Tibial artery (tissue), 4 donors: ENCODE measurements around the gene SLC12A6.
"Not testable (repeated sequence)": the region's sequence is repeated elsewhere in the genome, so short reads cannot be mapped to it uniquely, and the experiment has no call there.

ENCODE experiments used
- DNase-seq, 2 donors: peaks; one replicate each; pipeline ENCODE4 v3.0.0-alpha.2; 2019
- H3K27ac ChIP-seq, 2 donors: fragments of 200-600 bp; sonication (generic) in 1 of 2; 1 replicate in 1 of 2; 2 replicates in 1 of 2; pipeline ENCODE4 v1.5.1; 2018 to 2019; ENCODE audit warnings: mild to moderate bottlenecking in 1 of 2
- H3K27me3 ChIP-seq, 2 donors: fragments of 200-600 bp; sonication (generic) in 1 of 2; one replicate each; pipeline versions ENCODE4 v1.5.1 to v1.6.0; 2016 to 2019
- H3K36me3 ChIP-seq, 3 donors: fragments of 200-600 bp; sonication (generic) in 2 of 3; one replicate each; pipeline ENCODE4 v1.5.1; 2016 to 2019; ENCODE audit warnings: mild to moderate bottlenecking in 2 of 3
- H3K4me1 ChIP-seq, 4 donors: fragments of 200-600 bp; sonication (generic) in 2 of 4; 1 replicate in 3 of 4; 2 replicates in 1 of 4; pipeline ENCODE4 v1.5.1; 2016 to 2019
- H3K4me3 ChIP-seq, 2 donors: fragments of 200-600 bp; sonication (generic) in 1 of 2; 1 replicate in 1 of 2; 2 replicates in 1 of 2; pipeline ENCODE4 v1.5.1; 2018 to 2019; ENCODE audit warnings: mild to moderate bottlenecking in 2 of 2
- H3K9me3 ChIP-seq, 3 donors: fragments of 200-600 bp; sonication (generic) in 1 of 3; one replicate each; pipeline ENCODE4 v1.5.1; 2016 to 2019
- CTCF ChIP-seq, 2 experiments: fragments of 200-600 bp in 1 of 2; fragments of 450-650 bp in 1 of 2; IDR thresholded peaks; one replicate each; pipeline ENCODE4 v1.5.1; 2017 to 2019; ENCODE audit warnings: antibody characterized with exemption in 2 of 2, mild to moderate bottlenecking in 1 of 2, moderate library complexity in 1 of 2
- intact Hi-C: fragments of 100-400 bp; cut with DNase I; formaldehyde crosslinking; loops from one replicate; pipeline ENCODE4 v1.15.0; 2023; ENCODE audit warnings: low total_unique reads

The SLC12A6 gene

GRCh38 chr15:34337557-34338306, at the start of gene SLC12A6:
TSS of gene SLC12A6 (minus strand) at chr15:34337781. CDS start at chr15:34336680, 1,101 bp downstream.
- H3K4me3 ChIP-seq, result peak within 1 kb of the TSS; percentile 76 to 93
- peaks cover 0 to 7% (median 0%) of the 10 kb centered on the region in 3 donors for H3K36me3 ChIP-seq
- H3K27ac ChIP-seq, result peak within 1 kb of the TSS; percentile 82 to 92
- H3K9me3 ChIP-seq, result no peaks in the 10 kb centered on the region
- no peak for TF ChIP-seq CTCF (IDR thresholded peaks at IDR 0.05)
- peaks cover 0 to 53% (median 18%) of the 10 kb centered on the region in 4 donors for H3K4me1 ChIP-seq
- intact Hi-C loops, result no loop called here
- no peaks in the 10 kb centered on the region for H3K27me3 ChIP-seq
- peak; percentile 86 to 93 for DNase-seq

- DNase-seq, H3K4me3 ChIP-seq, H3K9me3 ChIP-seq, H3K36me3 ChIP-seq, H3K4me1 ChIP-seq, H3K27me3 ChIP-seq, H3K27ac ChIP-seq, intact Hi-C loops: not testable (repeated sequence)
Observed at GRCh38 chr15:34381829-34382521, 44.4 kb upstream of the SLC12A6 start.

GRCh38 chr15:34380491-34380890, 42.9 kb upstream of the SLC12A6 start:
- H3K27me3 ChIP-seq, H3K4me3 ChIP-seq, H3K9me3 ChIP-seq, H3K36me3 ChIP-seq, intact Hi-C loops, H3K27ac ChIP-seq, H3K4me1 ChIP-seq, DNase-seq: not testable (repeated sequence)

GRCh38 chr15:34376856-34377255, 39.3 kb upstream of the SLC12A6 start:
- no peak overlapping the region for H3K27ac ChIP-seq
- no peak for DNase-seq
- no peak overlapping the region for H3K4me3 ChIP-seq
- H3K27me3 ChIP-seq, result no peaks in the 10 kb centered on the region
- no peaks in the 10 kb centered on the region for H3K4me1 ChIP-seq
- no peak for TF ChIP-seq CTCF (IDR thresholded peaks at IDR 0.05)
- H3K9me3 ChIP-seq, result no peaks in the 10 kb centered on the region
- H3K36me3 ChIP-seq, result no peaks in the 10 kb centered on the region
- intact Hi-C loops, result no loop called here

GRCh38 chr15:34375541-34375940, 38.0 kb upstream of the SLC12A6 start:
- DNase-seq, H3K27ac ChIP-seq, intact Hi-C loops: not testable (repeated sequence)

GRCh38 chr15:34374816-34375215, 37.2 kb upstream of the SLC12A6 start:
- Histone ChIP-seq H3K9me3 (no peaks in the 10 kb centered on the region), H3K4me1 (no peaks in the 10 kb centered on the region), H3K27me3 (no peaks in the 10 kb centered on the region), H3K36me3 (no peaks in the 10 kb centered on the region), H3K27ac (no peak overlapping the region), H3K4me3 (no peak overlapping the region)
- intact Hi-C loops, result no loop called here
- TF ChIP-seq CTCF (IDR thresholded peaks at IDR 0.05), result no peak
- DNase-seq, result no peak

More at GRCh38 chr15:34375541-34375940, 38.0 kb upstream of the SLC12A6 start:
- not testable (repeated sequence) for H3K36me3 ChIP-seq, H3K9me3 ChIP-seq, H3K27me3 ChIP-seq, H3K4me1 ChIP-seq, H3K4me3 ChIP-seq

GRCh38 chr15:34373951-34374350, 36.4 kb upstream of the SLC12A6 start:
- DNase-seq, result no peak
- no peak overlapping the region for H3K27ac ChIP-seq
- no peaks in the 10 kb centered on the region for H3K9me3 ChIP-seq
- H3K4me3 ChIP-seq, result no peak overlapping the region
- H3K27me3 ChIP-seq, result no peaks in the 10 kb centered on the region
- no peaks in the 10 kb centered on the region for H3K4me1 ChIP-seq
- intact Hi-C loops, result no loop called here
- TF ChIP-seq CTCF (IDR thresholded peaks at IDR 0.05), result no peak
- no peaks in the 10 kb centered on the region for H3K36me3 ChIP-seq
